Stimulated activated CD4-positive, alpha-beta T cell treated with anti-CD3 and anti-CD28 coated beads, Interleukin-1b, Interleukin-23, amount 100 ng/mL, for 24 hours (primary cell): ENCODE results near the gene SESN1.
"Not testable (repeated sequence)": the region's sequence is repeated elsewhere in the genome, so short reads cannot be mapped to it uniquely, and the experiment has no call there.

Experiments used
- DNase-seq, 4 experiments: peaks; one replicate each; pipeline ENCODE4 v3.0.0-alpha.2; 2020; ENCODE audit warnings: low read depth in 4 of 4, low spot score in 1 of 4

Gene SESN1

DNA sequence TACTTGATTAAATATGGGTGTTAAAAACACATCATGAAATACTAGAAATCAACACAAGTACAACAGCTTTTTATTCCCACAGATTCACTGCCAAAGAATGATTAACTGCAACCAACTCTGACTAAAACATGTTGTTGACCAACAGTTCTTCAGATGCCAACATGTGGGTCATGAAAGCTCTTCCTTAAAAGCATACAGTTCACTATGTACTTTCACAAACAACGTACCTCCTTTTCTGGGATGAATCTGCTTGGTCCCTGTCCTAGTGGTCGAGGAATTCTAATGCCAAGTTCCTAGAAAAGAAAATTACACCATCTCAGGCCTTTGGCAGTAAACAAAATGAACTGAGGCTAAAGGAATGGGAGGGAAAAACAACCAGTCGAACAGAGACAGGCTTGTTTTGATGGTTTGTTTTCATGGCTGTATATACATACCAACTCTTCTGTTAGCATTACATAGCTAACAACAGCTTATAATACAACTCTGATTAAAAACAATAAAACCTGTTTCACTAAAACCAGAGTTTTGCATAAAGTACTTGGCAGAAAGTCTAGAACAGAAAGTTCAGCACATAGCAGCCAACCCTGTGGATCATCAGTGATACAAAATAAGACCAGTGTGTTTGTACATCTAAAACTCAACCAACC, 92.5 kb downstream of the SESN1 start:
- no peak for DNase-seq

DNA sequence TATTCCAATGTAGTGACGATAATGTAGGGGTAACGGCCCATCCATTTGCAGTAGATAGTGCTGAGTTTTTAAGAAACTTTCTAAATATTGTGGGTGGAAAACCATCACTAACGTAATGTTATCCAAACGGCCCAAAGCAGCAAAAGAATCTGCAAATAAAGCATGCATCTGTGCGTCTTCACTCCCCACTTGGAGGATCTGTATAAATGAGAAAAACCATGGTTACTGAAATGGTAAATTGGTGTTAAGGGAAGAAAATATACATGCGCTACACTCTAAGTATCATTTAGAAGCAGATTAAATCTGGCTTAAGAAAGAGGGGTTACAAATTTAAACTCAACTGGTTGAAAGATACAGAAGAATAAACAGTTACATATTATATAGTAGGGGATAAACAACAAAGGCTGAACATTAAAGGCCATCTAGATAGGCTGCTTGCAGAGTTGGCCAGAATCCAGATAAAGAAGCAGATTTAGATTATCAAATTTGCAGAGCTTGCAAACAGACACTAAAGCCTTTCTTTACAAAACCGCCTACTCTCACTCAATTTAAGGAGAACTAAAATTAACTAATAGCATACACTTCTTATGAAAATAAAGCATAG, 93.3 kb downstream of the SESN1 start:
- no peak for DNase-seq

DNA sequence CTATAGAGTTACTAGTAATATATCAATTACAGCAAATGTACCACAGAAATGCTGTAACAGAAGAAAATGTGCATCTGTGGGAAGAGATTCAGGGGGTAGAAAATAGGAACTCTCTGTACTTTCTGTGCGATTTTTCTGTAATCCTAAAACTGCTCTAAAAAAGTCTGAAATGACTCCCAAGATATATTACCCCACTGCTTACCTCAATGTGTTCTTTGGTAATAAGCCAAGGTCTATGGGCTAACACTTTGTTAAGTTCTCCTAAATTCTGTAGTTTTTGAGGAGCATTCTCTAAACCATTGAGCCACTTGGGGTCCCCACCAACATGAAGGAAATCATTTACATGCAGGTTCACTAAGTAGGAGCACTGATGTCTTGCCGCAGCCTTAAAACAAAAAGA, 94.4 kb downstream of the SESN1 start:
- DNase-seq: no peak

DNA sequence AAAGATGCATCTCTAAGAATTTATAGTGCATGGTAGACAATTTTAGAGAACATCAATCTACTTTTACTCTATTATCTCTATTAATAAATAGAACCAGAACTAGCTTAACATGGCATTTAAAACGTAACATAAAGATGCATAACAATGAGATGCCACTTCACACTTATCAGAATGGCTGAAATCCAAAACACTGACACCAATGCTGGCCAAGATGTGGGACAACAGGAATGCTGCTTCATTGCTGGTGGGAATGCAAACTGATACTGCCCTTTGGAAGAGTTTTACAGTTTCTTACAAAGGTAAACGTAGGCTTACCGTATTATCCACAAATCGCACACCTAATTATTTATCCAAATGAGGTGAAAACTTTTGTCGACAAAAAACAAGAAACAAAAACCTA, 95.2 kb downstream of the SESN1 start:
- DNase-seq: no peak

DNA sequence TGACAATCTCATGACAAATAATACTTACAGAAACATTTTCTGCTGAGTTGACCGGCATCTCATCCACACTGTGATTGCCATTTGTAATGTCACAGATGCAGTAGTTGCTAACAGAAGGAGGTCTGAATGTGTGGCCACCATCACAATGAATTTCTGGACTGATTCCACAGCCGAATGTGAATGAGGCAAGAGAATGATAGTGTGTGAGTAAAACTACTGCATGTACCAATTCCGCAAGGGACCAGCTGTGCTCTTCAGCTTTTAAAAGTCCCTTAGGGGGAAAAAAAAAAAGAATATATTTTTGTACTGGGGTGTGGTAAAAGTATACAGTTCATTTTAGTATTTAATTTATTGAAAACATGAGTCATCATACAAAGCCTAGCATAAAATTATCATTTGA, 96.2 kb downstream of the SESN1 start:
- DNase-seq: no peak

DNA sequence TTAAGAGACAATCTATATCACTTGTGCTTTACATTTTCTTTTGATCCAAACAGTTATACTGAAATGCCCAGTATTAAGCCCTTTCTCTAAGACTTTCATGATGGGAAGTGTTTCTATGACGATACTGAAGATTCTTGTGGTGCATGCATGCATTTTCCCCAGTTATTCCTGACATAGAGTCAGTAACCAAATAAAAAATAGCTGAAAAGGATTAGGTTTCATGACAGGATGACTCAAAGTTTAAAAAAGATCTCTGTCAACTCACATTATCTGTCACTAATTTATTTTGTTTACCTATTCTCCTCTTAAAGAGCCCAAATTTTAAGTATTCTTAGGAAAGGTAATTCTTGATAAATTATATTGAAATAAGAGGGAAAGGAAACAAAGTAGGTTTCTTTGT, 98.4 kb downstream of the SESN1 start:
- DNase-seq: no peak

DNA sequence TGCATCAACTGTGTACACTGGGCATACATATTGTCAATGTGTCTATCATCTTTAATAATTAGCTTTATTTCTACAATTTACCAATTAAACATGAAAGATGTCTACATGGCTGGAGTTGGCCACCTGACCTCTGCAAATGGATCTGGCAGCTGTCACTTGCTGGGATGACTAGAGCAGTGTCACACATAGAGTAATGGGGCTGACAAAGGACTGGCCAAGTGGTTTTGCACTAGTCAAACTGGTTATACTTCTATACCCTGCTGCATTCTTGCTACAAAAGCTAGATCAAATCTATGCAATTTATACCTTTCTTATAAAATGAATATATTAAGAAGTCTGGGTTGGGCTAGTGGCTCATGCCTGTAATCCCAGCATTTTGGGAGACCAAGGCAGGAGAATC, 99.3 kb downstream of the SESN1 start:
- no peak for DNase-seq

DNA sequence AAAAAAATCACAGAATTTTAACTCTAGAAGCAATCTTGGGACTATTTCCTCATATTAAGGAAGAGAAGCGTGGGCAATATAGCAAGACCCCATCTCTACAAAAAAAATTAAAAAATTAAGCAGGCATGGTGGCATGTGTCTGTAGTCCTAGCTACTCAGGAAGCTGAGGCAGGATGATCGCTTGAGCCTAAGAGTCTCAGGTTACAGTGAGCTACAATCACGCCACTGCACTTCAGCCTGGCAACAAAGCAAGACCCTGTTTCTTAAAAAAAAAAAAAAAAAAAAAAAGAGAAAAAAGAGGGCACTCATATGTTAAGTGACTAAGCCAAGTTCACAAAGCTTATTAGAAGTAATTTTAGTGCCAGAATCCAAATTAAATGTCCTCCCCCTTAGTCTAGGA, 100.8 kb downstream of the SESN1 start:
- DNase-seq: no peak

DNA sequence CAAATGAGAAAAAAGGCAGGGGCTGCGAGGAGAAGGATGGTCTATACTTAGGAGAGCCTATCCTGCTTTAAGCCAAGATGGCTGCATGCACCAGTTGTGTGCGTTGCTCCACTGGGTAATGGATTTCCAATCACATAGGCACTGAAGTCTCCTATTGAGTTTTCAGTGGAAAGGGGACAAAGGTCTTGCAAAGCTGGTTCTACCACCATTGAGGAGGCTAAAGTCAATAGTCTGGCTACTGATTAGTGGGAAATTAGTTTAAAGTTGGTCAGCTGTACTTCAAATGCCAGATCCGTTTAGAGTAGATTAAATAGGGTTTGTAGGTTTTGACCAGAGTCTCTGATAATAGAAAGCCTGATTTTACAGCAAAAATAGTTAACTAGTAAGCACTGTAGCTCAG, 104.9 kb downstream of the SESN1 start:
- DNase-seq: no peak

DNA sequence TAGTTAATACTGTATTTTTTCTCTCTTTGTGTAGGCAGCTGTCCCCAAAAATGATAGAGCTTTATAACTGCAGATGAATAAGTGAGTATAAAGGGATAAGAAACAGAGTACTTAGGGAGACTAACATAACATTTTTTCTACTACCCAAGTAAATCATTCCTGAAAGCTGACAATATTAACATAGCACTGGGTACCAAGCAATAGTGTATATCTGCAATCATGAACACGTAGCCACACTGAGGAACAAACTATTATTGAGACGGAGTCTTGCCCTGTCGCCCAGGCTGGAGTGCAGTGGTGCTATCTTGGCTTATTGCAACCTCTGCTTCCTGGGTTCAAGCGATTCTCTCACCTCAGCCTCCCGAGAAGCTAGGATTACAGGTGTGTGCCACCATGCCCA, 105.9 kb downstream of the SESN1 start:
- no peak for DNase-seq

DNA sequence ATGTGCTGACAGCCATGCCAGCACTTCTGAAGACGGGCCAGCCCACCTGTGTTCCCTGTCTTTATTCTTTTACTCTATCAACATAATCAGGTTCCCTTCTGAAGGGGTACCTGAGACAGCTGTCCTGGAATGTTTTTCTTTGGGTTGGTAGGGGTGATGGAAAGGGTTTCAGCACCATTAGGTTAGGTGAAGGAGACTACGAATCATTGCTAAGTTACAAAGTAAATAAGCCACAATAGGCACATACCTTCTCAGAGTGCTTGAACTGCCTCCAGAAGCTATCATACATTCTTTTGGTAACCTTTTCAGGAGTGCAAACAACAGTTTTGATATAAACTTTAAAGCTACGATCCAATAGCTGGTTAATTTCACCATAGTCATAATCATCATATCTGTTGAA, 106.3 kb downstream of the SESN1 start:
- no peak for DNase-seq

DNA sequence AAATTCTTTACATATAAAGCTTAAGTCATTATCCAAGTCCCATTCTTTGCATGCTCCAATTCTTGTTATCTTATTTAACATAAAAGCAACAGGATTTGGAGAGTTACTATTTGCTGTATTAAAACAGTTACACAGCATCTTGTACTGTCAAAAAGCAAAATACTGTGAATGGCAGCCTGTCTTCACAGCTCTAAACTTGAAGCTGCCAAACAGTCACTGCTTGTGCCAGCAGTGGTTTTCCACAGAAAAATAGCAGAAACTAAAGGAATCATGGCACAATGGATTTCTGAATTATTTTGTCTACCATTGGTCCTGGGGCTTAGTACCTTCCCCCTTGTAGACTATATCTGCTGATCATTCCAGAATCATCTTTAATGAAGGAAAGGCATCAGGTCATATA, 107.5 kb downstream of the SESN1 start:
- DNase-seq: no peak

DNA sequence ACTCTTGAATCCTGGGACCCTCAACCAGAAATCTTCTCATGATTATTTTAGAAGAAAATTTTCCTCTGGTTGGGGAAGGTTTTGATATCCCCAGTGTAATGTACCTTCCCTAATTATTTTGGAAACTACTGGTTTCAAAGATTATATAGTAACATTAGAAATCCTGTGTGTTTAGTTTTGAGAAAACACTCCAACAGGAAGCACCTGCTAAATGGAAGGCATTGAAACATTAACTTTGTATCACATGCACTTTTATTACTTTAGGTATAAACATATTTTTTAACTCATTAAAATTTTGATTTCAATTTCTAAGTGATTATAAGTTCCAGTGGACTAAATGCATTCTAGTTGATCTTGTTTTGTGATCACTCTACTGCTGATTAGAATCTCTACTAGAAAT, 109.3 kb downstream of the SESN1 start:
- DNase-seq: no peak

DNA sequence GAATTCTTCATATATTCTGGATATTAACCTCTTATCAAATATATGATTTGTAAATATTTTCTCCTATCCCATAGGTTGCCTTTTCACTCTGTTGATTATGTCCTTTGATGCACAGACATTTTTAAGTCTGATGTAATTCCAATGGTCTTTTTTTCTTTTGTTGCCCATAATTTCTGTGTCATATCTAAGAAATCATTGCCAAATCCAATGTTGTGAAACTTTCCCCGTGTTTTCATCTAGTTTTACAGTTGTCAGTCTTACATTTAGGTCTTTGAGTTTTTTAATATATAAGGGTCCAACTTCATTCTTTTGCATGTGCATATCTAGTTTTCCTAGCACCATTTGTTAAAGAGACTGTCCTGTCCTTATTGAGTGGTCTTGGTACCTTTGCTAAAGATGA, 111.5 kb downstream of the SESN1 start:
- DNase-seq: no peak

DNA sequence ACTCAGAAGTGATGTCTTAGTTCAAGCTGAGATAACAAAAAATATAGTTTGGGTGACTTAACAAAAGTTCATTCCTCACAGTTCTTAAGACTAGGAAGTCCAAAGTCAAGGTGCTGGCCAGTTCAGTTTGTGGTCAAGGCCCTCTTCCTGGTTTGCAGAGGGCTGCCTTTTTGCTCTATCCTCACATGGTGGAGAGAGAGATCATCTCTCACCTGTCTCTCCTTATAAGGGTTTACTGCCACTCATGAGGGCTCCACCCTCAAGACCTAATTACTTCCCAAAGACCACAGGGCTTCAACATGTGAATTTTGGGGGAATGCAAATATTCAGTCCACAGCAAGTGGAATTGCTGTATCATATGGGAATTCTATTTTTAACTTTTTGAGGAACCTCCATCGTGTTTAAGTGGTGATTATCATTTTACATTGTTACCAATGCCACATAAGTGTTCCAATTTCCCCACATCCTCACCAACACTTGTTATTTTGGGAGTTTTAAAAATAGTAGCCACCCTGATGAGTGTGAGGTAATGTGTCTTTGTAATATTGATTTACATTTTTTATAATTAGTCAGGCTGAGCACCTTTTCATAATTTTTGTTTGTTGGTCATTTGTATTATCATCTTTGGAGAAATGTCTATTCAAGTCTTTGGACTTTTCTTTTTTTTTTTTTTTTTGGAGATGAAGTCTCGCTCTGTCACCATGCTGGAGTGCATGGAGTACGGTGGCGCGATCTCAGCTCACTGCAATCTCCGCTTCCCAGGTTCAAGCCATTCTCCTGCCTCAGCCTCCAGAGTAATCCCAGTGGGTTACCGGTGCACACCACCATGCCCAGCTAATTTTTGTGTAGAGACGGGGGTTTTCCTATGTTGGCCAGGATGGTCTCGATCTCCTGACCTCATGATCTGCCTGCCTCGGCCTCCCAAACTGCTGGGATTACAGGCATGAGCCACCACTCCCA, 112.2 kb downstream of the SESN1 start:
- no peak for DNase-seq

DNA sequence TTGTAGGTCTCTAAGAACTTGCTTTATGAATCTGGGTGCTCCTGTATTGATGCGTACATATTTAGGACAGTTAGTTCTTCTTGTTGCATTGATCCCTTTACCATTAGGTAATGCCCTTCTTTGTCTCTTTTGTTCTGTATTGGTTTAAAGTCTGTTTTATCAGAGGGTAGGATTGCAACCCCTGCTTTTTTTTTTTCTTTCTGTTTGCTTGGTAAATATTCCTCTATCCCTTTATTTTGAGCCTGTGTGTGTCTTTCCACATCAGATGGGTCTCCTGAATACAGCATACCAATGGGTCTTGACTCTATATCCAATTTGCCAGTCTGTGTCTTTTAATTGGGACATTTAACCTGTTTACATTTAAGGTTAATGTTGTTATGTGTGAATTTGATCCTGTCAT, 116.0 kb downstream of the SESN1 start:
- not testable (repeated sequence) for DNase-seq

DNA sequence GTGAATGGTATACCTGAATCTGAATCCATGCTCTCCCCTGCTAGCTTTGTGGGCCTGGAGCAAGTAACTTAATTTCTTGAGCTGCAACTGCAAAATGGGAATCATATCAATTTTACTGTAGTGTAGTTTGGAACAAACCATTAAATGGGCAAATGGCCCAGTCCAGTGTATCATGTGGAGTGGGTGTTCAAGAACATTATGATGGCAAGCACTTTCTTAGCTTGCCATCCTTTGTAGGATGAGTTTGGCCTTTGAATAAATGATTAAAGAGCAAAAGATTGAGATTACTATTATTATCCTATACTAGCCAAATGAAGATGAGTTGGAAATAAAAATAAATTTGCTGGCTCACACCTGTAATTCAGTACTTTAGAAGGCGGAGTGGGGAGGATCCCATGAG, 120.4 kb downstream of the SESN1 start:
- DNase-seq: no peak

DNA sequence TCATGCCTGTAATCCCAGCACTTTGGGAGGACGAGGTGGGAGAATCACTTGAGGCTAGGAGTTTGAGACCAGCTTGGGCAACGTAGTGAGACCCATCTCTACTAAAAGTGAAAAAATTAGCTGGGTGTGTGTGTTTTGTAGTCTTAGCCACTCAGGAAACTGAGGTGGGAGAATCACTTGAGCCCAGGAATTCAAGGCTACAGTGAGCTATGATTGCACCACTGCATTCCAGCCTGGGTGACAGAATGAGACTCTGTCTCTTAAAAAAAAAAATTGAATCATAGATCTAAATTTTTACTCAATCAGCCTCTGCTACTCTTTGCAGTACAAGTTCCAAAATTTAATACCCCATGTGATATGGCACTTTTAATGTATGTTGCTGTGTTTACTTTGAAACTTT, 124.9 kb downstream of the SESN1 start:
- no peak for DNase-seq

DNA sequence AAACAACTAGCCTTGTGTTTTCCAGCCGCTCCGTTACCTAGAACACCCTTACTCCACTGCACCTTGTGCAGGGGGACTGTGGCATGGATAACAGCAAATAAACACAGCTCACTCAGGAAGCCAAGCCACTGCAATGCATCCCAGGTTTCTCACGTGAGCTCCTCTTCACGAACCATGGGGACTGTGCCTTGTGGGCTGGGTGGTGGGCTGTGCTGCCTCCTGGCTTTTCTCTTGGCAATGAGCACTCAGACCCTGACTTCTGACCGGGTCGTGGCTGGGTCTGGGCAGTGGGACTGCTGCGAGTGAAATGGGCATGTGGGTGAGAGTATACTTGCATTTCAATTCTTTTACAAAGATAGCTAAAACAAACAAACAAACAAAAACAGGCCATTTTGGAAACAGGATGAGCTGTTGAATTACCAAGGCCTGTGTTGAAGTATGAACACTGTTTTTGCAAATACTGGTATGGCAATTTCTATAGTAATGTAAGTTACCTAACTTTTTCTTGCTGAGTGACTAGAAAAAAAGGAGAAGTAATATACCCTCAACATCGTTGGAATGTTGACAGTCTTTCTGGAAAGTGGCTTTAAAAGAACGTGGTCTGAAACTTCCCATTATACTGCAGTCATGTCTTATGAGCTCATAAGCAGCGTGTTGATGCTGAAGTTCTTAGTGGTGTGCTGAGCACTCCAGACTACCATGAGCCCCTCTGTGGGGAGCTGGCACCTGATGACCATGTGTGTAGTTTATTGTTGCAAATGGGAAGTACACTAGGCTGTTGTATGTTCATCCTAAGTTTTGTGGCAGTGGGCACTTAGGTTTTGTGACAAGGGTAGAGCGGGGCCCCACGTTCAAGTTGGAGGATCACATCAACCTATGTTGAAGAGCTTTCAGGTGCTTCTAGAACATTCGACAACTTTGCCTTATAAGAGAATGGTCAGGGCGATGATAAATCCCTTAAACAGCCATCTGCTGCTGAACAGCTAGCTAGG, 126.0 kb downstream of the SESN1 start:
- DNase-seq: no peak

DNA sequence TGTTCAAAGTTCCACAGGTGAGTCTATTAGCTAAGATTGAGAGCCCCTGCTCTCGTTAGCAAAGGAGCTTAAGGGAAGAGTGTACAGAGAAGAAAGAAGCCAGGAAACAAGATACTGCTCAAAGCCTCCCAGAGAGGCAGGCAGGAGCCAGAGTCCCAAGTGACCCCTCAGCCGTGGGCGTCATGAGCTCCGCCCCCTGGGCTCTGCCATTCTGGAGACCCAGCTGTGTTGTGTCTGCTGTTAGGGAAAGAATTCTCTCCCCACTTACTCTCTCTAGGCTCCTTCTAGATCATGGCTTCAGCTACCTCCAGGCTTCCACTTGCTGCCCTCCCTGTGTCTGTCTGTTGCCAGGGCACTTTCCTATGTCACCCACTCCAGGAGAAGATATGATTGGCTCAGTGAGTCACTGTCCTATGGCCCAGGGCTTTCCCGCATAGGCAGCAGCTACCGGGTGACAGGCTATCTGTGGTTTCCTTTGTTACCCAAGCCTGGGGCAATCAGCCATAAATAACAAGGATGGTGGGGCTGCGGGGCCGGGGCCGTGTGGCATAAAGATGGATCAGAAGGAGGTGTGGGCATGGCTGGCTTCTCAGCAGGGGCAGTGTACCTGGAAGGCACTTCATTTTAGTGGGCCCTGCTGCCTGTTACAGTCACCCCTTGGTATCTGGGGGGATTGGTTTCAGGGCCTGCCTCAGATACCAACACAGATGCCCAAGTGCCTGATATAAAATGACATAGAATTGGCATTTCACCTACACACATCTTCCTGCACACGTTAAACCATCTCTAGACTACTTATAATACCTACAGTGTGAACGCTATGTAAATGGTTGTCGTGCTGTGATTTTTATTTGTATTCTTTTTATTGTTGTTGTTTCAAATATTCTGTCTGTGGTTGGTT, 127.5 kb downstream of the SESN1 start:
- DNase-seq: no peak
